ENCODE data around the gene OVOL1. TPM values are rescaled to one million over a fixed set of nuclear protein-coding genes. Genes with fewer than 3 reads are reported as not detected.
A peak's percentile ranks its signal among the peaks of the same experiment; 100 is the strongest.
"Not testable (repeated sequence)": the region's sequence is repeated elsewhere in the genome, so short reads cannot be mapped to it uniquely, and the experiment has no call there.

The OVOL1 gene
- polyA plus RNA-seq, 3 donors from 2014 or later = not detected

DNA sequence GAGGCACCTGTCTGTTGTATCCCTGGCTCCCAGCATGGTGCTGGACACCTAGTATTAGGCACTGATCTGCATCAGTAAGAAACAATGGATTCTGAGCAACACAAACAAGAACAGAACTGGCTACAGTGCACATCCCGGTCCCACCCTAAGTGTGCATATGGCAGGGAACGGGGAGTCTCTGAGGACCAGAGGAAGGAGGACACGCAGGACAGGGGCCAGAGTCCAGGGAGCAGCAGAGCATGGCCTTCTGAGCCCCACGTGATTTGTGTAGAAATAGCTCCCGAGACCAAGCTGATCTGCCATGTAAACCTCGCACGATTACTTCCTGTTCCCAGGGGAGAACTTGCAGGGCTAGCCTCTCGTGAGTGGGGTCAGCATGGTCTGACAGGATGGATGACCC, 34.2 kb downstream of the OVOL1 start:
- Mint-ChIP-seq H3K4me3 (no peak overlapping the region), H3K27ac (no peak overlapping the region), H3K4me1 (peaks cover 3 to 14% of the 10 kb centered on the region in 2 donors), H3K36me3 (peaks cover 0 to 4% (median 4%) of the 10 kb centered on the region in 3 donors), H3K9me3 (no peaks in the 10 kb centered on the region), H3K27me3 (ENCODE audit: low read depth in 3 of 3) (peaks cover 0 to 8% (median 0%) of the 10 kb centered on the region in 3 donors)
- DNase-seq = no peak

GRCh38 chr11:65822776-65823528, 36.1 kb downstream of the OVOL1 start:
- Mint-ChIP-seq H3K27ac (no peak overlapping the region), H3K4me3 (no peak overlapping the region), H3K4me1 (no peaks in the 10 kb centered on the region), H3K27me3 (ENCODE audit: low read depth in 3 of 3) (peaks cover 0 to 8% (median 2%) of the 10 kb centered on the region in 3 donors), H3K9me3 (no peaks in the 10 kb centered on the region), H3K36me3 (no peaks in the 10 kb centered on the region)
- DNase-seq = no peak

GRCh38 chr11:65826984-65827735, 40.3 kb downstream of the OVOL1 start:
- Mint-ChIP-seq H3K27ac (no peak overlapping the region), H3K27me3 (ENCODE audit: low read depth in 3 of 3) (peaks cover 0 to 7% (median 2%) of the 10 kb centered on the region in 3 donors), H3K4me3 (no peak overlapping the region), H3K36me3 (no peaks in the 10 kb centered on the region), H3K9me3 (peaks cover 0 to 1% (median 0%) of the 10 kb centered on the region in 6 donors), H3K4me1 (no peaks in the 10 kb centered on the region)
- DNase-seq = no peak

GRCh38 chr11:65829459-65829858, 42.6 kb downstream of the OVOL1 start:
- Mint-ChIP-seq H3K36me3 (no peaks in the 10 kb centered on the region), H3K4me1 (peaks cover 7 to 8% of the 10 kb centered on the region in 2 donors), H3K4me3 (no peak overlapping the region), H3K27ac (no peak overlapping the region), H3K27me3 (ENCODE audit: low read depth in 3 of 3) (peaks cover 2 to 12% (median 8%) of the 10 kb centered on the region in 3 donors), H3K9me3 (peaks cover 0 to 1% (median 0%) of the 10 kb centered on the region in 6 donors)
- no peak for DNase-seq

DNA sequence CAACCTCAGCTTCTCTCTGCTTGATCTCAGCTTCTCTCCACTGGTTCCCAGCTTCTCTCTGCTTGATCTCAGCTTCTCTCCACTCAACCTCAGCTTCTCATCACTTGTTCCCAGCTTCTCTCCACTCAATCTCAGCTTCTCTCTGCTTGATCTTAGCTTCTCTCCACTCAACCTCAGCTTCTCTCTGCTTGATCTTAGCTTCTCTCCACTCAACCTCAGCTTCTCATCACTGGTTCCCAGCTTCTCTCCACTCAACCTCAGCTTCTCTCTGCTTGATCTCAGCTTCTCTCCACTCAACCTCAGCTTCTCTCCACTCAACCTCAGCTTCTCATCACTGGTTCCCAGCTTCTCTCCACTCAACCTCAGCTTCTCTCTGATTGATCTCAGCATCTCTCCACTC, 45.4 kb downstream of the OVOL1 start:
- Mint-ChIP-seq H3K27me3 (ENCODE audit: low read depth in 3 of 3) (peaks cover 2 to 10% (median 8%) of the 10 kb centered on the region in 3 donors), H3K4me3 (peak overlapping the region in 4 of 5 donors; percentile 10 to 39 (median 18))
- not testable (repeated sequence) for H3K27ac Mint-ChIP-seq, H3K36me3 Mint-ChIP-seq, DNase-seq, H3K4me1 Mint-ChIP-seq, H3K9me3 Mint-ChIP-seq

GRCh38 chr11:65833297-65834030, 46.6 kb downstream of the OVOL1 start, which contains the start of gene SNX32:
Gene SNX32 (plus strand): TSS chr11:65833963. CDS start chr11:65834066, 103 bp downstream.
- peak; percentile 93 to 94 (median 94) for DNase-seq
- Mint-ChIP-seq H3K9me3 (peaks cover 0 to 1% (median 0%) of the 10 kb centered on the region in 6 donors), H3K27ac (peak within 1 kb of the TSS in 3 of 6 donors; percentile 46 to 80 (median 73)), H3K36me3 (no peaks in the 10 kb centered on the region), H3K4me3 (no peak within 1 kb of the TSS), H3K4me1 (peaks cover 7 to 8% of the 10 kb centered on the region in 2 donors), H3K27me3 (ENCODE audit: low read depth in 3 of 3) (peaks cover 2 to 9% (median 8%) of the 10 kb centered on the region in 3 donors)

GRCh38 chr11:65834202-65834601, 47.3 kb downstream of the OVOL1 start:
- Mint-ChIP-seq H3K4me3 (no peak overlapping the region), H3K4me1 (peaks cover 7 to 8% of the 10 kb centered on the region in 2 donors), H3K36me3 (no peaks in the 10 kb centered on the region), H3K27ac (no peak overlapping the region), H3K27me3 (ENCODE audit: low read depth in 3 of 3) (peaks cover 2 to 8% (median 5%) of the 10 kb centered on the region in 3 donors), H3K9me3 (peaks cover 0 to 1% (median 0%) of the 10 kb centered on the region in 6 donors)
- no peak for DNase-seq

- no peak for DNase-seq
- Mint-ChIP-seq H3K36me3 (no peaks in the 10 kb centered on the region), H3K9me3 (no peaks in the 10 kb centered on the region), H3K4me3 (no peak overlapping the region), H3K4me1 (no peaks in the 10 kb centered on the region), H3K27me3 (ENCODE audit: low read depth in 3 of 3) (no peaks in the 10 kb centered on the region), H3K27ac (no peak overlapping the region)
These were observed 55.3 kb downstream of the OVOL1 start for GRCh38 chr11:65842144-65842543.

- Mint-ChIP-seq H3K27ac (no peak overlapping the region), H3K36me3 (no peaks in the 10 kb centered on the region), H3K27me3 (ENCODE audit: low read depth in 3 of 3) (no peaks in the 10 kb centered on the region), H3K4me3 (no peak overlapping the region), H3K9me3 (no peaks in the 10 kb centered on the region), H3K4me1 (no peaks in the 10 kb centered on the region)
- DNase-seq = no peak
These were observed 56.9 kb downstream of the OVOL1 start for GRCh38 chr11:65843811-65844210.

GRCh38 chr11:65844231-65844872, 57.5 kb downstream of the OVOL1 start:
- DNase-seq = no peak
- Mint-ChIP-seq H3K27ac (no peak overlapping the region), H3K4me1 (no peaks in the 10 kb centered on the region), H3K9me3 (no peaks in the 10 kb centered on the region), H3K27me3 (ENCODE audit: low read depth in 3 of 3) (no peaks in the 10 kb centered on the region), H3K36me3 (no peaks in the 10 kb centered on the region), H3K4me3 (no peak overlapping the region)

Other genes starting within 250 kb of the OVOL1 start
- gene LTBP3, start 228.7 kb upstream of the OVOL1 start, polyA plus RNA-seq = 10 to 100 TPM in 2 of 3 donors, 1 to 10 TPM in 1; 3.3 to 21.0 (median 14.5) TPM
- gene ZNRD2, start 216.6 kb upstream of the OVOL1 start, polyA plus RNA-seq = 100 to 1,000 TPM in 2 of 3 donors, 10 to 100 TPM in 1; 100.0 to 138 (median 117) TPM
- 100 to 1,000 TPM in 2 of 3 donors, 10 to 100 TPM in 1; 98.6 to 173 (median 158) TPM for gene FAM89B, start 214.5 kb upstream of the OVOL1 start, polyA plus RNA-seq
- gene EHBP1L1, start 211.0 kb upstream of the OVOL1 start, polyA plus RNA-seq = 10 to 100 TPM; 14.8 to 19.3 (median 17.7) TPM
- not detected for gene KCNK7, start 191.3 kb upstream of the OVOL1 start, polyA plus RNA-seq
- 10 to 100 TPM; 11.1 to 29.5 (median 12.3) TPM for gene MAP3K11, start 172.8 kb upstream of the OVOL1 start, polyA plus RNA-seq
- gene PCNX3, start 171.3 kb upstream of the OVOL1 start, polyA plus RNA-seq = 10 to 100 TPM in 1 of 3 donors, under 1 TPM in 2; 0.14 to 11.7 (median 0.89) TPM
- gene SIPA1, start 149.0 kb upstream of the OVOL1 start, polyA plus RNA-seq = 100 to 1,000 TPM; 166 to 430 (median 222) TPM
- gene RELA, start 124.1 kb upstream of the OVOL1 start, polyA plus RNA-seq = 10 to 100 TPM; 38.5 to 88.4 (median 41.8) TPM
- gene KAT5, start 74.8 kb upstream of the OVOL1 start, polyA plus RNA-seq = 10 to 100 TPM; 41.8 to 49.4 (median 47.7) TPM
- 100 to 1,000 TPM in 2 of 3 donors, 10 to 100 TPM in 1; 37.4 to 160 (median 124) TPM for gene RNASEH2C, start 66.3 kb upstream of the OVOL1 start, polyA plus RNA-seq
- gene AP5B1, start 6.1 kb upstream of the OVOL1 start, polyA plus RNA-seq = 10 to 100 TPM in 1 of 3 donors, 1 to 10 TPM in 2; 7.6 to 20.8 (median 8.2) TPM
- 1 to 10 TPM in 2 of 3 donors, under 1 TPM in 1; 0.30 to 1.7 (median 1.6) TPM for gene SNX32, start 46.9 kb downstream of the OVOL1 start, polyA plus RNA-seq
- gene CFL1, start 71.1 kb downstream of the OVOL1 start, polyA plus RNA-seq = 1,000 to 10,000 TPM; 2,883 to 4,279 (median 3,963) TPM
- 10 to 100 TPM; 22.7 to 47.0 (median 32.2) TPM for gene MUS81, start 73.4 kb downstream of the OVOL1 start, polyA plus RNA-seq
- 1 to 10 TPM; 1.6 to 6.3 (median 3.6) TPM for gene EFEMP2, start 85.7 kb downstream of the OVOL1 start, polyA plus RNA-seq
- gene CTSW, start 92.8 kb downstream of the OVOL1 start, polyA plus RNA-seq = 1,000 to 10,000 TPM; 2,066 to 3,052 (median 2,928) TPM
- gene FIBP, start 101.4 kb downstream of the OVOL1 start, polyA plus RNA-seq = 100 to 1,000 TPM; 120 to 145 (median 141) TPM
- 100 to 1,000 TPM in 2 of 3 donors, 10 to 100 TPM in 1; 62.9 to 159 (median 142) TPM for gene CCDC85B, start 103.6 kb downstream of the OVOL1 start, polyA plus RNA-seq
- under 1 TPM; 0.13 to 0.30 (median 0.17) TPM for gene FOSL1, start 113.3 kb downstream of the OVOL1 start, polyA plus RNA-seq
- 10 to 100 TPM; 45.7 to 84.5 (median 60.4) TPM for gene C11orf68, start 132.0 kb downstream of the OVOL1 start, polyA plus RNA-seq
- gene DRAP1, start 132.4 kb downstream of the OVOL1 start, polyA plus RNA-seq = 100 to 1,000 TPM; 135 to 234 (median 182) TPM
- not detected for gene TSGA10IP, start 158.4 kb downstream of the OVOL1 start, polyA plus RNA-seq
- gene SART1, start 174.7 kb downstream of the OVOL1 start, polyA plus RNA-seq = 10 to 100 TPM in 2 of 3 donors, 1 to 10 TPM in 1; 7.5 to 53.0 (median 16.1) TPM
- 10 to 100 TPM; 14.0 to 26.0 (median 21.0) TPM for gene EIF1AD, start 215.1 kb downstream of the OVOL1 start, polyA plus RNA-seq
- gene BANF1, start 215.4 kb downstream of the OVOL1 start, polyA plus RNA-seq = 100 to 1,000 TPM; 212 to 366 (median 295) TPM
- not detected for gene CST6, start 224.9 kb downstream of the OVOL1 start, polyA plus RNA-seq
- gene CATSPER1, start 239.4 kb downstream of the OVOL1 start, polyA plus RNA-seq = 10 to 100 TPM; 17.2 to 41.1 (median 20.8) TPM